Lung microvascular endothelial cell (primary cell): ENCODE data around the gene FGF5. TPM values are rescaled to one million over a fixed set of nuclear protein-coding genes. Genes with fewer than 3 reads are reported as not detected.
"Not testable (repeated sequence)": the region's sequence is repeated elsewhere in the genome, so short reads cannot be mapped to it uniquely, and the experiment has no call there.

Experiments
- DNase-seq, 2 donors: peaks; one replicate each; pipeline versions ENCODE4 v3.0.0 to v3.0.0-alpha.2; 2010; ENCODE audit warnings: low read depth in 2 of 2
- total RNA-seq: library from RNA; depleted of rRNA; stranded (reverse); fragments of >200 nt; gene quantifications from 2 replicates; pipeline ENCODE4 v1.2.1, GENCODE V29; 2014

The FGF5 gene, protein sequence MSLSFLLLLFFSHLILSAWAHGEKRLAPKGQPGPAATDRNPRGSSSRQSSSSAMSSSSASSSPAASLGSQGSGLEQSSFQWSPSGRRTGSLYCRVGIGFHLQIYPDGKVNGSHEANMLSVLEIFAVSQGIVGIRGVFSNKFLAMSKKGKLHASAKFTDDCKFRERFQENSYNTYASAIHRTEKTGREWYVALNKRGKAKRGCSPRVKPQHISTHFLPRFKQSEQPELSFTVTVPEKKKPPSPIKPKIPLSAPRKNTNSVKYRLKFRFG
- total RNA-seq: 0.22 TPM in 1 of 2 replicates, not detected in the other

DNA sequence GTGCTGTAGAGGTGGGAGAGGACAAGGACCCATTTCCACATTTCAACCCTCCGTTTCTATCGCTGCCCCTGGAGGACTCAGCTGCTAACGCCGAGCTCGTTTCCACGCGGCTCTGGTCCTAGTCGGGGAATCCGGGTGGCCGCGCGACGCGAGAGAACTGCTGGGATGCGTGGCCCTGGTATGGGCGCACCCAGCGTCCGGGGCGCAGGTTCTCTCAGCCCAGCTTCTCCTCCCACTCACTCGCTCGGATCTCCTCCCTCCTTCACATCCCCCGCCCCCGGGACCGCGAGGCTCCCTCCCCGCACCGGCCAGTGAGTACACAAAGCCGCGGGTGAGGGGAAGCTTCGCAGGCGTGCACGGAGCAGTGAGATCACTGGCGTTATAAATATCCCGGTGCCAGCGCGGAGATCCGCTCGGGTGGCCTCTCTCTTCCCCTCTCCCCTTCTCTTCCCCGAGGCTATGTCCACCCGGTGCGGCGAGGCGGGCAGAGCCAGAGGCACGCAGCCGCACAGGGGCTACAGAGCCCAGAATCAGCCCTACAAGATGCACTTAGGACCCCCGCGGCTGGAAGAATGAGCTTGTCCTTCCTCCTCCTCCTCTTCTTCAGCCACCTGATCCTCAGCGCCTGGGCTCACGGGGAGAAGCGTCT is at the start of gene FGF5:
TSS of gene FGF5 (plus strand) at position 412 of the 649 bp plus-strand sequence. CDS start at position 573, 161 bp downstream.
- peak; percentile 38 to 87 for DNase-seq

DNA sequence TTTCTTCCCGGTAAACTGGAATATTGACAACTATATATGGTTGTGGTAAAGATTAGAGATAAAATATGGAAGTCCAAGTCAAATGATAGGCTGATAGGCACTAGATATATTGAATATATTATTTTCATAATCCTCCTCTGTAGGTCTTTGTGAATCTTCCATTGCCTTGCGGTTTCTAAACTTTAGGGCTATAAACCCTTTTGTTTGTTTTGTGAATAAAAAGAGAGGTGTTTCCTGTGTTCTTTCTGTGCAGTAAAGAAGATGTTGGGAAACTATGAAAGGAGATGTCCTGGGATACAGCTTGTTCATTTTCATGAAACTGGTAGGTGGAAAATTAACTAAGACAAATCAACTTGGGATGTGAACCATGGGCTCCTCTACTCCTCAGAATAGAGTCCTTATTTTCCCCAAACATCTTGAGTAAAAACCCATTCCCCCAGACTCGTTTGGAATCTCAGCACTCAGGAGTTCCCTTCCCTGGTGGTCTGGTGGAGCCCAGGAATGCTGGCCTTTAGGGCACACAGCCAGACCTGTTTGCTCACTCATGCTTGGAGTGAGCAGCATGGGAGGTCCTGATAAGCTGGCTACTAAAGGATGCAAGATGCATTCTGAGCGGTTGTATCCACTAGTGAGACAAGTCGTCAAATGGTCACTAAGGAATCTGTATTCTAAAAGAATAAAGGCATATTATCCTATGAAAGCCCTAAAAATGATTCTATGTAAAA is 47.0 kb upstream of the FGF5 start:
- no peak for DNase-seq

DNA sequence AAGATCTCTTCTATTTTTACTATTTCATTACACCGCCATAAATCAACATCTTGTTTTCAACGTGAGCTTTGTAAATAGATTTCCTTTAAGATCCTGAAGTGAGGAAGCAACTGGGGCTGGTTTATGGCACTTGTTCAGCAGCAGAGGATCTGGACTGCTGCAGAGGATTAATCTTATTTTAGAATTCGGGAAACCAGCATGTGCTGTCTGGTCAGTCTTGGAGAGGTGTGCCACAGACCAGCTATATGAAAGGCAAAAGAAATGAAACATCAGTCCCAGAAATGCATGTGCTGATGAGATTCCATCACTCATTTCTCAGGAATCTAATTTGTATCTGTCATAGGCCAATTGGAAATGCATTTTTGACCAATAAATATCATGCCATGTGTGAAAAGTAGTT is 45.8 kb upstream of the FGF5 start:
- DNase-seq: no peak

DNA sequence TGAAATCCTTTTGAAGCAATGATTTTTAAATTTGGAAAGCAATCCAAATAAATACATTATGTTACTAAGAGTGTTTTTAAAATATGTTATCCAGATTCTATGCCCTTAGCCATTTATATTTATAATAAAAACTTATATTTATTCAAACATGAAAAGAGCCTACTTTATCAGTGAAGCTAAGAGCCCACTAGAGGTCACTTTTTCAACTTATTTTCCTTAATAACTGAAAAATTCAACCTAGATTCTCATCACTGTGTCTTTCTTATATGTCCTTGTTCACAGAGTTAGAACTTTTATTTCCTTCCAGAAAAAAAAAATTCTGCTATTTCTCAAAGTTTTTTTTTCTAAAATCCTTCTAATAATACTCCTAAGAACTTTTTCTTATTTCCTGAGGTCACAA is 45.3 kb upstream of the FGF5 start:
- DNase-seq: peak; percentile 49 to 55

DNA sequence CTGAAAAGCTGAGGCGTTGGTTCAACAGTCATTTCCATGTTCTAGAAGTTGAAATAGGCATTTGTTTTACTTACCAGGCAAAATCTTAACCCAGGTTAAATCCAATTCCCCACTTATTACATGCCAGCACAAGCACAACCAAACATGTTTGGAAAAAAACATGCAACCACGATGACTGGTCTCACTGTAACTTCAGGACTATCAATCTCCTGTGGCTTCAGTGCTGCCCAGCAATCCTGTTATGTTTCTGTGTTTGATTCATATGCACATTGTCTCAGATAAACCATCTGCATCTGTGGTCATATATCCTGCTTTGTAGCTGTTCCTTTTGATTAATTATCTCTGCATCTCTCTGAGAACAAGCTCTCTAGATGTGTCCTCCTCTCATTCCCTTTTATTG is 40.9 kb upstream of the FGF5 start:
- DNase-seq: peak in 1 of 2 donors; percentile 28

DNA sequence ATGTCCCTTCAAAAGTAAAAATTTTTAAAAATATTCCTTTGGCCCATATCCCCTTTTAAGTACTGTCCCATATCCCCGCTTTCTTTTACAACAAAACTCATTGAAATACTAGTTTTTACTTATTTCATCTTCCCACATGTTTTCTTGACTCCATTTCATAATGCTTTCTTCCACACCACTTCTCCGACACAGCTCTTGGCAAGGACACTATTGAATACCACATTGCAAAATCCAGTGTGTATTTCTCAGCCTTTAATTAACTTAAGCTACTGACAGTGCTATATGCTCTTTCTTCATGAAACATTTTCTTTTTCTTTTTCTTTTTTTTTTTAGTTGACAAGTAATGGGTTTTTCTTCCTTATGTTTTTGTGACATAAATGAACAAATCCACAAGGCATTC is 40.4 kb upstream of the FGF5 start:
- no peak for DNase-seq

DNA sequence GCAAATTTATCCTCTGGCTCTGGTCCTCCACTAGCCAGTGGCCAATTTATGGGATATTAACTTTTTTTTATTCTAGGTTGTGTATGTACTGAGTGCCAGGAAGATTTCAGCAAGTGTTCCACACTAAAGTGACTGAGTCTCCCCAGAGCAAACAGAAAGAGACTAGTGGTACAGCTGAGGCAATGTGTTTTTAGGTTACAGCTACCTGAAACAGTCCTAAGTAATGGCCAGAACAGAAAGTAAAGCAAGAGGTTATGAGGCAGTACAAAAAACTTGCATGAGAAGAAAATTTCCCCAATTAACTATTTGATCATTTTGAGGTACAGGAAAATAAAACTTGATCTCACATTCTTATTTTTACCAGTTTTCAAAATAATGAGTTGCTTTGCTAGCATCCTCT is 38.0 kb upstream of the FGF5 start:
- no peak for DNase-seq

DNA sequence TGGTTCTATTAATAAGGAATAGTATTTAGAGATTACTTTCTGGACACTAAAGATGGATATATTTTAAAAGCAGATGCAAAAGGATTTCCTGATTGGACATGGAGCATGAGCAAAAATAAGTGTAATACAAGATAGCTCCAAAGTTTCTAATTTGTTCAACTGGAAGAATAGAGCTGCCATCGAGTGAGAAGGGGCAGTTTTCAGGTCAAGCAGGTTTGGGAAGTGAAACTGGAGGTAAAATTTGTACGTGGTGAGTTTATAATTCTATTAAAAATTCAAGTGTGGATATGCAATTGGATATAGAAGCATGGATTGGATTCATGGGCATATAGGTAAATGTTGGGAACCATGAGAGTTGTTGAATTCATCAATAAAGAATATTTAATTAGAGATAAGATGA is 37.3 kb upstream of the FGF5 start:
- DNase-seq: no peak

DNA sequence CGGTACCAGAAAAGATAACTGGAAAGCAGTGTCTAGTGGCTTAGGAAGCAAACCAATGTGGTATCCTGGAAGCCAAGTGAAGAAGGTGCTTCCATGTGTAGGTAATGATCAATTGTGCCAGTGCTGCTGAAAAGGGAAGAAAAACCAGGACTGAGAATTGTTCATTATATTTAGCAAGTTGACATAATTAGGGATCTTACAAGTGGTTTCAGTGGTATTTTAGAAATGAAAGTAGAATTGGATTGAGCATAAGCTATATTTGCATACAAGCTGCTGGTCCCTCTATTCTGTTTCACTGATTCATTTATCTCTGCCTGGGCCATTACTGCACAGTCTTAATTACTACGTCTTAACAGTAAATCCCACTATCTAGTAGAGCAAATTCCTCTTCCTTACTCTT is 36.9 kb upstream of the FGF5 start:
- DNase-seq: no peak

DNA sequence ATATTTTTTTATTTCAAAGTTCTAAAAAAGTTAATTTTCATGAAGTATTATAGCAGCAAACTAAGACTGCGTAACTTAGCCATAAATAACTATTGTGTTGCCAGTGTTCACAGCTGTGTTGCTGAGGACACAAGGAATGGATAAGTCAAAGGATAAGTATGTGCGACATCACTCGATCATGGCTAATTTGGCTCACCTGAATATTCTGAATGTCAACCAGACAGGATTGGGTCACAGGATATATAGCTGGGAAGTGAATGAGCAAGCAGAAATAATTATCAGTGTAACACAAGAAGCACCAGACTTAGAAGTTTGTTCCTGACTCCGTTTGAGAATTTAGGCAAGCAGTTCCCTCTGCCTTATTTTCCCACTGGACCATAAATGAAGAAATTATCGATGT is 35.3 kb upstream of the FGF5 start:
- no peak for DNase-seq

DNA sequence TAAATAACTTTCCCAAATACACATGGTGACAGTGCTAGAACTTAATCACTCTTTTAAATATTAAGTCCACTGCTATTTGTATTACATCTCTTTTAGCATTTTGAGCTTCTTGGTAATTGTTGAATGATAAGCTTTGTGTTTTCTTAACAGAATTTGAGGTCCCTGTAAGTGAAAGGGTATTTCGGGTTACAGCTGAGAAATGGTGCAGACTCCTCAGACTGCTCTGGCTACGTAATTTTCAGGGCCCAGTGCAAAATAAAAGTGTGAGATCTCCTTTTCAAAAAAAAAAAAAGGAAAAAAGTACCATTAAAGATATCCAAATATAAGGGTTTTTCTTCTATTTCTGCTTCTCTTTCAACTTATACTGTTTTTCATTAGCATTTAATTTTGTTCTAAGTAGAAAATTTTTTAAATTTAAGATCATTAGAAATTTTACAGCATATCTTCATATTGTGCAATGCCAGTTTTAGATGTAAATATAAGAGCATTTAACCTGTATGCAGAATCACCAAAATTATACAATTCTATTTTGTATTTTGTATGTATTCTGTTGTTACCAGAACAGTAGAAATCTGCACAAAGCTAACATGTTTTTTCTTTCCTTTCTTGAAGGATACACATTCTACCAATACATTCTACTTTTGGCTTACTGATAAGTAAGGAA is 33.6 kb upstream of the FGF5 start:
- DNase-seq: no peak

DNA sequence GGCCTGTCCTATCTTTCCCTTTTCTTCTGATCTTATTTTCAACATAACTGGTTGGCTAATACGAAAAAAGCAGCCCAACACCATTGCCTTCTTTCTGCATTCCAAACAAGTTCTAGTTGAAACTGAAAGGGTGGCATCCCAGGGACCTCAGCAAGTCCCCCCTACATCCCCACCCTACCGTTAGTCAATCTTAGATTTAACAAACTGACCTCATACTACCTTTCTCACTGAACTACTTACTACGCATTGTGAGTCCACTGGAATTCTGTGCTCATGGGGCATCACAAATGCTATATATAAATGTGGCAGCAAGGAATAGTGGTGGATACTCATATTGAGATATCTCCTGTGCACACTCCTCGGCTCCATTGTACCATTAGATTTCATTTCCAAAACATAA is 33.1 kb upstream of the FGF5 start:
- no peak for DNase-seq

DNA sequence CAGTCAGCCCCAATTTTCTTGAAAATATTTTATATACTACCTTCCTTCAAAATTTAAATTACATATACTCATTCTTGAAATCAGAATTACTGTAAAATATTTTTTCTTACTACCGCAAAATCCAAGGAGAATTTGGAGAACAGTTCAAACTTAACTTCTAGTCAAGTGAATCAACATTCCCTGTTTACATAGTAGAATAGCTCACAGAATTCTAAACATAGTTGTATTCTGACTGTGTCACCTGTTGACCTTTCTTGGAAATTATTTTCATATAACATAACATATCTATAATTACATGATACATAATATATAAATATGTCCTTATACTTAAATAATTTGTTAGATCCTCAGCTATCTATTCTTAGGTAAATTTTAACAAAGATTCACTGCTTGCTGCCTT is 31.0 kb upstream of the FGF5 start:
- DNase-seq: peak in 1 of 2 donors; percentile 40

DNA sequence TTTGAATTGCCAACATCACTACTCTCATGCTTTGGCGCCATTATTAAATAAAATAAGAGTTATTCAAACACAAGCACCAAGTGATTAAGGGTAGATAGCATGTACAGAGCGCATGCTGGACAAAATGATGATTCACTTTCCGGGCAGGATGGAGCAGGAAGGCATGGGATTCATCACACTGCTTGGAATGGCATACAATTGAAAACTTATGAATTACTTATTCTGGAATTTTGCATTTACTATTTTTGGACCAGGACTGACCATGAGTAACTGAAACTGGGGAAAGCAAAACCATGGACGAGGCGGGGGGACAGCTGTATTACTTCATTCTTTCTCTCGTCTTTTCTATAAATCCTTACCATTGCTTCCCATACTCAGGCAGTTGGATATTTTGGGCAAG is 28.5 kb upstream of the FGF5 start:
- peak; percentile 84 to 96 for DNase-seq

DNA sequence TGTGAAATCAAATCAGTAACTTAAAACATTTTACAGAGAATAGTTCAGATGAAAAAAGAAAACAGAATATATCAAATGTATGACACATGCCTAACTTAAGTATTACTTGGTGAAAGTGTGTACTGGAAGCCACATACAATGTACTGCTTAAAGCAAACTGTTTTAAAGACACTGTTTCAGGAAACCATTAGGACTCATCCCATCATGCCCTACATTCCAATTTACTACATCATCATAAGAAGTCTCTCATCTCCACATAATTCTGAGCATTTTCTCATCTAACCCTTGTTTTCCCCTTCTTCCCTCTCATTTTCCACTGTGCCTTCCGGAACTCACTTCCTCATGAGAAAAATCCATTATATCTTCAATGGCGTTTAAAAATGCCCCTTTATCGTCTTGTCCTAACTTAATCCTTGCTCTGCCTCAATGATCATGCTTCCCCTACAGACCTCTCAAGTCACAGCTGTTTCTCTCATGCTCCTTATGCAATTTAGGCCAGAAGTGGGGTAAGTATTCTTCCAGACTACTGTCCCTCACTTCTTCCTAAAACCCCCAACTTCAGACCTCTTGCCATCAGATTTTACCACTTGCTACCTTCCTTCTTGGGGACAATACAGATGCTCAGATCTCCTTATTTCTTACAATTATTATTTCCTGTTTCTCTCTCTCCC is 26.8 kb upstream of the FGF5 start:
- DNase-seq: no peak

DNA sequence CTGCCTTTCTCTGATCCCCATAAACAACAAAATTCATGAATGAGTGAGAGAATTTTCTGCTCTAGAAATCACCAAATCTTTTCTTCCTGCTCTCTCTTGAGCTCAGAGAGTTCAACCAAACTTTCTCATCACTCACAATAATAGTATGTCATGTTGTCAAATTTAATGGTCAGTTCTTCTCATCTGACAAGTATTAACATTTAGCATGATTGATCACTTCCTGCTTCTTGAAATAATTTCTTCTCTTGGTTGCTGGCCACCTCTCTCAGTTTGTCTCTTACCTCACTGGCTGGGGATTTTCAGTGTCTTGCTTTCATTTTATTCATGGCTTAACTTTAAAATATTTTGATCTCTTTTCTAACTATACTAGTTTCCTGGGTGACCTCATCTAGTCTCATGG is 25.5 kb upstream of the FGF5 start:
- DNase-seq: peak in 1 of 2 donors; percentile 80

DNA sequence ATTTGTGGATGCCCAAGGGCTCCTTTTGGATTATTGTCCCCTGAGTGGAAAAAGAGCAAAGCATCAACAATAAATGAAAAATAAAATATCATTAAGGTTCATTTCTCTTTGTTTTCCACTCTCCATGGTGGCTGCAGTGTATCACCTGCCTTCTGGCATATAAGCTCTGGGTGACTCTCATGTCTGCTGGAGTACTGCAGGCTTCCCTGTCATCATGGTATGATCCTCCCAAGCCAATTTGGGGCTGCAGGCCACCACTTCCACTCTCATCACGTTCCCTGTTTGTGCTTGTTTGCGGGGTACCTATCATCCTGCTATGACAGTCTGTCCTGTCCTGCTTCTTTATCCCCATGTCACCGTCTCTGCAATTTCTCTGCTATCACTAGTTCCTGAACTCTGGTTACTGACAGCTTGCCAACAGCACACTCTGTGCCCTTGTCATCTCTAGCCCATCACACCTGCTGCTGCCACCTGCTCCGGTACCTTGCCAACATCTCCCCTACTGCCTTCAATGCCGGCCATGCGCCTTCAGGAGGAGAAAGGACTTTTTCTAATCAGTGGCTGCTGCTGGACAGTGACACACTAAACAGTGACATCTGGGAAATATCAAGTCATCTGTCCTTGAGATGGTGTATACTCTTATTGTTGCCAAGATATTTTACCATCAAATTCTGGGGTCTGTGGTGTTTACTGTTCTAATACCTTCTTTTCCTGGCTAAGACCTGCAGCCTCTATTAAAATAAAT is 23.0 kb upstream of the FGF5 start:
- DNase-seq: no peak

DNA sequence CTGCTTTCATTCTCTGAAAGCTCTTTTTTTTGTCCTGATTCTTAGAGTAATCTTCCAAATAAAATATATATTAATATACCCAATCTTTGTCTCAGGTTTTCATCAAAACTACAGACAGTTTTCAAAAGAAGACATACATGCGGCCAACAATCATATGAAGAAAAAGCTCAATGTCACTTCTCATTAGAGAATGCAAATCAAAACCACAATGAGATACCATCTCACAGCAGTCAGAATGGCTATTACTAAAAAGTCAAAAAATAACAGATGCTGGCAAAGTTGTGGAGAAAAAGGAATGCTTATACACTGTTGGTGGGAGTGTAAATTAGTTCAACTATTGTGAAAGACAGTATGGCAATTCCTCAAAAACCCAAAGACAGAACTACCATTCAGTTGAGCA is 19.0 kb upstream of the FGF5 start:
- DNase-seq: not testable (repeated sequence)

DNA sequence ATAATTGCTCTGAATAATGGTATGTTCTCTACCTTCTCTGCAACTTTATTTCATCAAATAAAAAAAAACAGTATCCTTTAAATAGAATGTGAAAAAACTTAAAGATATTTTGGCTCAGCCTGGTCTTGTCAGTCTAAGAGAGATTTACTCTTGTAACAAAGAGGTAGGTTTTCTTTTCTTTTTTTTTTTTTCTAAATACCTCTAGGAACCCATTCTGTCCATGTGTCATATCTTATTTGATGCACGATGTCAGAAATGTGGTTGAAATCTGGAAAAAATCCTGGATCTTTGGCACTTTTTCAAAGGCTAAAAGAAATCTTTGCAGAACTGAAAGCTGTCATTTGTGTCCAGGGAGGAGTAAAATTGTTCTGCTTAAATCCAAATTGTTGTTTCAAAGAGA is 17.3 kb upstream of the FGF5 start:
- no peak for DNase-seq

DNA sequence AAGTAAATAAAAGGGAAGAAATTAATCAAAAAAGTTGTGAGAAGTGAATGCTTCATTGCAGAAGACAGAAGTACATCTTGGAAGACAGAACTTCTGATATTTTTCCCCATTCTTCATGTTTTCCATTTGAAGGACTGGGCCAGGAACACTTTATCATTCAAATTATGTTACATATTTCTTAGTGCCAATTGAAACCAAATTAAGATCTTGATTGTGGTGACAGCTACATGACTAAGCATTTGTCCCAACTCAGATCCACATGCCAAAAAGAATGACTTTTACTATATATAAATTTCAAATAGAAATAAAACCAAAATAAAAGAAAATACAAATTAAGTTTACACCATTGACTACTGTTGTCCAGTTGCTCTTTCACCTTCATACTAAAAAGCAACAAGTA is 14.0 kb upstream of the FGF5 start:
- no peak for DNase-seq

DNA sequence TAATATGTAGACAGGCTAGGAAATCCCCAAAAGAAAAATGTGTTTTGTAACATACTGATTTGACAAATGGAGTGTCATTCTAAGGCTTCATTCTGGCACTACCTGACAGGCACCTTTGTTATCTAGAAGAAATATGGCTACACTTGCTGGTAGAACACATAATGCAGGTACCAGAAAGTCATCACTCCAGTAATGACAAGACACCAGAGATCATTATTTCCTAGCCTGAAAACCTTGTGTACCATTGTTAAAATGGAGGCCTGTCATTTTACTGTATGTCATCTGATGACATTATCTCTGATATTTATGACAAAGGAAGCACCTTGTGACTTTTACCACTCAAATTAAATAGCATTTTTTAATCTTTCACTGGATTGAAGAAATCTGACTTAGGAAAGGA is 13.5 kb upstream of the FGF5 start:
- DNase-seq: no peak
